Colonic mucosa (tissue), 4 donors: Measurements from ENCODE around the gene AP5Z1. TPM values are rescaled to one million over a fixed set of nuclear protein-coding genes. Genes with fewer than 3 reads are reported as not detected.
A peak's percentile ranks its signal among the peaks of the same experiment; 100 is the strongest.

Experiments used
- DNase-seq: peaks from one replicate; pipeline ENCODE4 v3.0.0-alpha.2; 2020
- H3K27ac ChIP-seq: fragments of 200-600 bp; one replicate; pipeline ENCODE4 v1.8.0; 2021
- H3K27me3 ChIP-seq: fragments of 200-600 bp; one replicate; pipeline ENCODE4 v1.8.0; 2021
- H3K36me3 ChIP-seq: fragments of 200-600 bp; one replicate; pipeline ENCODE4 v1.8.0; 2021
- H3K4me1 ChIP-seq: fragments of 200-600 bp; one replicate; pipeline ENCODE4 v1.8.0; 2021; ENCODE audit warnings: mild to moderate bottlenecking
- H3K4me3 ChIP-seq: fragments of 200-600 bp; one replicate; pipeline ENCODE4 v1.8.0; 2021
- H3K9ac ChIP-seq, 2 donors: one replicate each; pipeline ENCODE4 v1.7.0; 2013; ENCODE audit warnings: control low read depth in 2 of 2, low read depth in 2 of 2, low read length in 2 of 2
- H3K9me3 ChIP-seq: fragments of 200-600 bp; one replicate; pipeline ENCODE4 v1.8.0; 2021
- CTCF ChIP-seq: fragments of 200-600 bp; IDR thresholded peaks from one replicate; pipeline ENCODE4 v1.8.0; 2022; ENCODE audit warnings: antibody characterized with exemption, mild to moderate bottlenecking
- intact Hi-C: fragments of 100-400 bp; cut with DNase I; formaldehyde crosslinking; loops from one replicate; pipeline ENCODE4 v1.14.1; 2022
- total RNA-seq, 2 donors: library from RNA; stranded (reverse); fragmentation: NEBNext Ultra II Directional in 1 of 2; extraction: Animal tissue kit (Norgen Biotek cat#: 25700) in 1 of 2; gene quantifications; one replicate each; pipeline ENCODE4 v1.2.1, GENCODE V29; 2021
- donor health status: healthy.
- donor health status: DM: no; HTN: no; CAD: no.
- donor health status: DM: no; HTN: no; CAD: no.

The AP5Z1 gene
- total RNA-seq, 2 donors from 2014 or later: 27.9 to 49.9 TPM

- intact Hi-C loops: loop anchor here (10.0 kb wide), 1 partner anchor 90 kb away; the partner anchor contains the start of gene RADIL
- H3K4me3 ChIP-seq: no peak overlapping the region
Observed at GRCh38 chr7:4794591-4795350, 19.3 kb downstream of the AP5Z1 start.

GRCh38 chr7:4796453-4796852, 21.0 kb downstream of the AP5Z1 start:
- intact Hi-C loops: loop anchor here (10.0 kb wide), 1 partner anchor 88 kb away; the partner anchor contains the start of gene RADIL
- Histone ChIP-seq H3K4me3 (no peak overlapping the region), H3K27me3 (no peaks in the 10 kb centered on the region), H3K4me1 (peaks cover 8% of the 10 kb centered on the region), H3K9ac (no peak overlapping the region), H3K36me3 (no peaks in the 10 kb centered on the region), H3K27ac (no peak overlapping the region), H3K9me3 (no peaks in the 10 kb centered on the region)
- no peak for TF ChIP-seq CTCF
- no peak for DNase-seq

More at GRCh38 chr7:4794591-4795350, 19.3 kb downstream of the AP5Z1 start:
- no peak overlapping the region for H3K9ac ChIP-seq
- no peaks in the 10 kb centered on the region for H3K36me3 ChIP-seq
- peaks cover 8% of the 10 kb centered on the region for H3K4me1 ChIP-seq
- no peak for DNase-seq
- TF ChIP-seq CTCF: no peak
- no peaks in the 10 kb centered on the region for H3K9me3 ChIP-seq
- H3K27ac ChIP-seq: no peak overlapping the region
- no peaks in the 10 kb centered on the region for H3K27me3 ChIP-seq

GRCh38 chr7:4797858-4798705, 22.7 kb downstream of the AP5Z1 start:
- Histone ChIP-seq H3K4me1 (peaks cover under 1% of the 10 kb centered on the region), H3K9ac (no peak overlapping the region), H3K36me3 (no peaks in the 10 kb centered on the region), H3K27ac (no peak overlapping the region), H3K4me3 (no peak overlapping the region), H3K9me3 (no peaks in the 10 kb centered on the region), H3K27me3 (no peaks in the 10 kb centered on the region)
- intact Hi-C loops: loop anchor here (2.0 to 10.0 kb wide), 2 partner anchors 87 to 287 kb away; partner anchors contain the start of gene RADIL
- DNase-seq: peak; percentile 44
- TF ChIP-seq CTCF: peak; percentile 94

- Histone ChIP-seq H3K27ac (no peak overlapping the region), H3K36me3 (no peaks in the 10 kb centered on the region), H3K27me3 (no peaks in the 10 kb centered on the region), H3K9me3 (no peaks in the 10 kb centered on the region), H3K4me1 (no peaks in the 10 kb centered on the region), H3K4me3 (no peak overlapping the region), H3K9ac (no peak overlapping the region)
- no peak for TF ChIP-seq CTCF
- DNase-seq: no peak
- intact Hi-C loops: loop anchor here (2.0 to 10.0 kb wide), 2 partner anchors 86 to 286 kb away; partner anchors contain the start of gene RADIL
Observed at GRCh38 chr7:4798706-4799235, 23.3 kb downstream of the AP5Z1 start.

GRCh38 chr7:4799508-4800268, 24.3 kb downstream of the AP5Z1 start:
- Histone ChIP-seq H3K27me3 (no peaks in the 10 kb centered on the region), H3K27ac (no peak overlapping the region), H3K4me3 (no peak overlapping the region), H3K36me3 (no peaks in the 10 kb centered on the region), H3K9ac (no peak overlapping the region), H3K4me1 (no peaks in the 10 kb centered on the region), H3K9me3 (no peaks in the 10 kb centered on the region)
- intact Hi-C loops: loop anchor here (2.0 to 10.0 kb wide), 2 partner anchors 85 to 285 kb away; partner anchors contain the start of gene RADIL
- no peak for DNase-seq
- TF ChIP-seq CTCF: no peak
